Lung microvascular endothelial cell (primary cell): ENCODE results near the gene FER. TPM values are rescaled to one million over a fixed set of nuclear protein-coding genes. Genes with fewer than 3 reads are reported as not detected.
A peak's percentile ranks its signal among the peaks of the same experiment; 100 is the strongest.
"Not testable (repeated sequence)": the region's sequence is repeated elsewhere in the genome, so short reads cannot be mapped to it uniquely, and the experiment has no call there.

Experiments
- DNase-seq, 2 donors: peaks; one replicate each; pipeline versions ENCODE4 v3.0.0 to v3.0.0-alpha.2; 2010; ENCODE audit warnings: low read depth in 2 of 2
- total RNA-seq: library from RNA; depleted of rRNA; stranded (reverse); fragments of >200 nt; gene quantifications from 2 replicates; pipeline ENCODE4 v1.2.1, GENCODE V29; 2014

Gene FER
- total RNA-seq, 1 donor from 2014 or later: 18.3 TPM

- no peak for DNase-seq
These were observed 50.3 kb downstream of the FER start for GRCh38 chr5:108797986-108798385.

GRCh38 chr5:108798513-108799265 lies 51.0 kb downstream of the FER start:
- no peak for DNase-seq

- DNase-seq: no peak
These were observed 53.6 kb downstream of the FER start for GRCh38 chr5:108801301-108801700.

GRCh38 chr5:108801776-108802175 lies 54.1 kb downstream of the FER start:
- peak; percentile 80 to 94 for DNase-seq

- DNase-seq: no peak
These were observed 63.0 kb downstream of the FER start for GRCh38 chr5:108810717-108811116.

GRCh38 chr5:108813673-108814072 lies 66.0 kb downstream of the FER start:
- DNase-seq: no peak

- no peak for DNase-seq
These were observed 66.9 kb downstream of the FER start for GRCh38 chr5:108814551-108814950.

GRCh38 chr5:108818613-108819272 lies 71.0 kb downstream of the FER start:
- peak in 1 of 2 donors; percentile 59 for DNase-seq

GRCh38 chr5:108820983-108821382 lies 73.3 kb downstream of the FER start:
- peak in 1 of 2 donors; percentile 10 for DNase-seq

- peak in 1 of 2 donors; percentile 2 for DNase-seq
These were observed 74.7 kb downstream of the FER start for GRCh38 chr5:108822211-108822947.

GRCh38 chr5:108827131-108827530 lies 79.4 kb downstream of the FER start:
- DNase-seq: no peak

- DNase-seq: no peak
These were observed 83.1 kb downstream of the FER start for GRCh38 chr5:108830705-108831276.

- DNase-seq: no peak
These were observed 88.8 kb downstream of the FER start for GRCh38 chr5:108836492-108836891.

- DNase-seq: not testable (repeated sequence)
These were observed 94.7 kb downstream of the FER start for GRCh38 chr5:108842260-108842941.

GRCh38 chr5:108851129-108851528 lies 103.4 kb downstream of the FER start:
- DNase-seq: not testable (repeated sequence)

- no peak for DNase-seq
These were observed 110.2 kb downstream of the FER start for GRCh38 chr5:108857905-108858304.

- peak in 1 of 2 donors; percentile 44 for DNase-seq
These were observed 111.3 kb downstream of the FER start for GRCh38 chr5:108858959-108859358.

- DNase-seq: no peak
These were observed 114.5 kb downstream of the FER start for GRCh38 chr5:108862211-108862610.

- not testable (repeated sequence) for DNase-seq
These were observed 118.4 kb downstream of the FER start for GRCh38 chr5:108866097-108866496.

- no peak for DNase-seq
These were observed 120.0 kb downstream of the FER start for GRCh38 chr5:108867656-108868055.

- no peak for DNase-seq
These were observed 121.4 kb downstream of the FER start for GRCh38 chr5:108869066-108869465.
